Measurements from ENCODE around the gene AQP7.
A peak's percentile ranks its signal among the peaks of the same experiment; 100 is the strongest.
"Not testable (repeated sequence)": the region's sequence is repeated elsewhere in the genome, so short reads cannot be mapped to it uniquely, and the experiment has no call there.

Gene AQP7

DNA sequence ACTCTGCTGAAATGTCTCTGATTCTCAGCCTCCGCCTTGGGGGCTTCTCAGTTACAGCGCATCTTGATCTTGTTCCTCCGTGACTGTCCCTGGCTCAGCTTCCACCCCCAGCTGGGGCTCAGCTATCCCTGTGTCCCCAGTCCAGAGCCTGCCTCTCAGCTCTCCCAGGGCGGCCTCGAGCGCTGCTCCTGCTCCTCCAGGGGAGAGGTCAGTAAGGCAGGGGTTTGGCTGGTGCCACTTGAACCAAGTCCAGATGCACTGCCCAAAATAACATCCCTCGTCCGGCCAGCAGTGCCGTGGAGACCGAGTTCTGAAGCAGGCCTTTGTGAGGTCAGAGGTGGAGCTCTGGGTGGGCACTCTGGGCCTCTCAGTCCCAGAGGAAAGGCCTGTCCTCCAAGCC is at the start of gene AQP7:
Gene AQP7 (minus strand): TSS at position 198 of the 400 bp plus-strand sequence. CDS start 1,306 bp downstream, outside the sequence.
- not testable (repeated sequence) for DNase-seq

- no peak for DNase-seq
These were observed 48.3 kb upstream of the AQP7 start for GRCh38 chr9:33450621-33451146.

DNA sequence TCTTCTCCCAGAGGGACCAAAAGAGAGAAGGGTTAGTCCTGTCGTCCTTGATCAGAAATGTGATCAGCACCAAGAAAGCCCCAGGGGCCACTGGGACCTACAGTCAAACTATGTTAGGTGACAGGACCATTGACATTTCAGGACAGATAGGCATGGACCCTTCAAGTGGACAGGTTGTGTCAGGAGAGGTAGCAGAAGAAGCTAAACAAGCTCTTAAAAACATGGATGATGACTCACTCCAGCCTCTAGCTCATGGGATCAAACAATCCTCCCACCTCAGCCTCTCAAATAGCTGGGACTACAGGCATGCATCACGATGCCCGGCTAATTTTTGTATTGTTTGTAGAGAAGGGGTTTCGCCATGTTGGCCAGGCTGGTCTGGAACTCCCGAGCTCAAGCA is 47.3 kb upstream of the AQP7 start:
- no peak for DNase-seq

DNA sequence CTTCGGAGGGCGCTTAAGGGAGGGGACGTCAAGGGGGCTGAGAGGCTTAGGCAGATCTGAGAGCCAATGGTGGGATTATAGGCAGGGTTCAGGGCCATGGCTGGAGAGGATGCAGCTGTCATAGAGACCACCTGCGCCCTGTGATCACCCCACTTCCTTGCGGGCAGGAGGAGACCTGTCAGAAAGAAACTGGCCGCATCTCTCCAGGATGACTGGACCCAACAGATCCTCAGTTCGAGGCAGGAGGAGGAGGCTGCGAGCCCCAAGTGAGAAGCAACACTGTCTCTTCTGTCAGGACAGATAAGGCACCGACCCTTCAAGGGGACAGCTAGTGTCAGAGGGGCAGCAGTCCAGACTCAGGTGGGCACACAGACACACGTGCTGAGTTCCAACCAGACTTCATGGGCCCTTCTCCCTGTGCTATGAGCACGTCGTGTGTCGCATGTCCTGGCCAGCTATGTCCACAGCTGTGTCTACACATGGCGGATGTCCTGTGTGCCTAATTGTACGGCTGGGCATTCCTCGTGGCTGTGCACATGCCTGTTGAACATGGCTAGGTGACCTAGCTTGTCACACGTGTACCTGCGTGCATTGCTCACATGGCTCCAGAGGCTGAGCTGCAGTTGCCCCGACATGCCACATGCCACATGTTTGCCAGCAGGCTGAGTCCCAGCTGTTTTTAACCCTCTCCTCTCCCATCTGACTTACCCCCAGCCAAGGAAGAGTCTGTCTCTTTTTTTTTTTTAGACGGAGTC is 45.6 kb upstream of the AQP7 start:
- no peak for DNase-seq

DNA sequence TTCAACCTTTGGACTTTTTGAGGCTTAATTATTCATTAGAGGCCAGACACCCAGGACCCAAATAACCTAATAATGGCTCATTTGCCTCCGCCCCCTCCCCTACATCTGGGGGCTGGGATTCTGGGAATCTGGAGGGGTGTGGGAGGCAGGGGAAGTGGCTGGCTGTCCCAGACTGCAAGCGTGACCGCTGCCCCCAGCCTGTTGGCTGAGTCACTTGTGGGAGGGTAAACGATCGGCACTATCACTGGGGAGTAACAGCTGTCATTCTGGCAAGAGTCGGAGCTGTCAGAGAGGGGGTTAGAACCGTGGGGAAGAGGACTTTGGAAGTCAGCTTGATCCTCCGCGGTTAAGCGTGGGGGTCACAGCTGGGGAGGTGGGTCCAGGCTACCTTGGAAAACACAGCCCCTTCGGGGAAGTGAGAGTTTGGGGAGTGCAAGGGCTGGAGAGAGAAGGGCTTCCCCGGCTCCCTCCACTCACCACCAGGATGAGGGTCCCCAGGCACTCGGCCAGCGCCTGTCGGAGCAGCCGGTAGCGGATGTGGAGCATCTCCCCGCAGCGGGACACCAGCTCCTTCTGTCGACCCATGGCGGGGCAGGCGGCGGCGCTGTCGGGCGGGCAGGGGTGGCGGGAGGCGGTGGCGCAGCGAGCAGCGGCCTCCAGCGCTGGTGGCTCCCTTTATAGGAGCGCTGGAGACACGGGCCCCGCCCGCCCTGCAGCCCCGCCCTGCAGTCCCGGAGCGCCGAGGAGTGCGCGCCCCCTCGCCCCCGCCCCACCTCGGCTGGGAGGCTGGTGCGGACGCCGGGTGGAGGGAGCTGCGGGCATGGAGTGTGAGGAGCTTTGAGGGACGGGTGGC is 44.8 kb upstream of the AQP7 start, which contains the start of gene AQP3:
Gene AQP3 (minus strand): TSS at position 648 of the 853 bp plus-strand sequence. CDS start 63 bp downstream, at position 585.
- peak; percentile 69 to 85 for DNase-seq

GRCh38 chr9:33446240-33446945 is 44.0 kb upstream of the AQP7 start:
- peak; percentile 20 to 69 for DNase-seq

DNA sequence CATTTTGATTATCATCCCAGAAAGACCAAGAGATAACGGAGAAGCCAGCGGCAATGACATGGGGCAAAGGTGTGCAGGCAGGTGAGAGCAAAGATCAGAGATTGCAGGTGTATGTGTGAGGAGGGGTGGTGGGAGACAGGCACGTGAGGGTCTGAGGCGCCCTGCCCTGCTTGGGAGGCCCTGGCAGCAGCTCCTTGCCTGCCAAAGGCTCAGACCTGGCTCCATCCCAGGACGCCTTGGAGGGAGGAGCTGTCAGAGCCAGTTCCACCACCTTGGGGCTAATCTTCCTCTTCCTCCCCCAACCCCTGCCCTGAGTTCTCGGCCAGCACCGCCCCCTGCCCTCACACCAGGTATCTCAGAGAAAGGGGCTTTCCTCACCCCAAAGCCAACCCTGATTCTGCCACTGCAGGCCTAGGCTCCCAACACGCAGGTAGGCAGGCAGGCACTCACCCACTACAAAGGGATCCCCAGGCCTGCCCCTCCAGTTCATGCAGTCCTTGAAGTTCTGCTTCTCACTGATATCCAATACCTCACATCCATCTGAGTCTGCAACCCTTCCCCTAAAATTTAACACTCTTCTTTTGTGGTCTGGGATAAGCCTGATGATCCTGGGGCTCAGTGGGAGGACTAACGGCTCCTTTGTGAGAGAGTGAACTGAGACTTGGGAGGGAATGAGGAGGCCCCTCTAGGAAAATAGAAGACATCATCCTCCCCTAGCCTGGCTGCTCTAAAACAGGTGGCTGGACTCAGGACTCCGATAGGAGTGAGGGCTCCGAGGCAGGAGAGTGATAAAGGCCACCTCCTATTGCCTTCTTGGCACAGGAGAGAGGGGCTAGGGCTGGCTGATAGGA is 43.2 kb upstream of the AQP7 start:
- DNase-seq: peak; percentile 9 to 50

- no peak for DNase-seq
These were observed 41.2 kb upstream of the AQP7 start for GRCh38 chr9:33443464-33444154.

GRCh38 chr9:33443047-33443446 is 40.7 kb upstream of the AQP7 start:
- no peak for DNase-seq

- DNase-seq: no peak
These were observed 39.8 kb upstream of the AQP7 start for GRCh38 chr9:33442125-33442524.

- no peak for DNase-seq
These were observed 38.2 kb upstream of the AQP7 start for GRCh38 chr9:33440609-33441008.

GRCh38 chr9:33440204-33440603 is 37.8 kb upstream of the AQP7 start:
- DNase-seq: no peak

GRCh38 chr9:33439731-33440130 is 37.4 kb upstream of the AQP7 start:
- no peak for DNase-seq

DNA sequence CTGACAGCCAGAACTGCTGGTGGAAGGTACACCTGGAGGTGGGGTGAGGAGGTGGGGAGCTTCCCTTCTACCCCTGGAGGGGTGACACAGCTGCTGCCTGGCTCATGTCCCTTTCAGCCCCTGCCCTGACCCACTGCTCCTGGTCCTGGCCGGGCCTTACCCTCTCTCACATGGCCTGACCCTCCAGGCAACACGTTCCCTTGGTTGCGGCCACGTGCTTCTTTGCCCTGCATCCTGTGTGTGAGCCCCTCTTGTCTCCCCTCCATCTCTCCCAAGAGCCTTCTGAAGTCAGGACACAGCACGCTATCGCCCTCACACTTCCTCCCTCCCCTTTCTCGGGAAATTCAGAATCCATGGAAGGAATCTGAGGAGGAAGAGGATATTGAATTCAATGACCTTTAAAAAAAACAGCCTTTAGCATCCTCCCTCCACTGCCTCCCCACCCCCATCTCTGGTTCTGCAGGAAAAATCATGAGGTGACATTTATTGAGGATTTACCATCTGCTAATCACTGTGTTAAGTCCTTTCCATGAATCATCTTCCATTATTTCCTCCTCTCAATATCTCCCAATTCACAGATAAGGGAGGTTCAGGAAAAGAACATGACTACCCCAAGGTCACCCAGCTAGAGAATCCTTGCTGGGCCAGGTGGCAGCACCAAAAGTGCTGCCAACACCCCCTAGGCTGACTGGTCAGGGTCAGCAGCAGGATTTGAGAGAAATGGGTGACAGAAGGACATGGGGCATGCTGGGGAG is 36.7 kb upstream of the AQP7 start:
- no peak for DNase-seq

- DNase-seq: no peak
These were observed 35.5 kb upstream of the AQP7 start for GRCh38 chr9:33437898-33438297.

DNA sequence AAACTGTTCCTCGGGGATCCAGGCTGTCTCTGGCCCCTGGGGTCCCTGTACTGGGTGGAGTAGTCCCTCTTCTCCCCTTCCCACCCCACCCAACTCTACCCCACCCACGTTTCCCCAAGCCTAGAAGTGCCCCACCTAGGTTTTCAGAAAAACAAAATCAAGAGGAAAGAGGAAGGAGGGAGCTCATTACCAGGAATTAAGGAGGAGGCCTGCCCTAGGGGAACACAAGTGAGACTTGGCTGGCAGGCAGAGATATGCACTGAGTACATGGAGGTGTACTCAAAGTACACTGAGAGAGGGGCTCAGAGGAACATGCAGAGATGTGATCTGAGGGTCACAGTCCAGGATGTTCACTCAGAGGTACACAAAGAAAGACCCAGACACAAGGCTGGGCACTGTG is 34.8 kb upstream of the AQP7 start:
- DNase-seq: no peak

- no peak for DNase-seq
These were observed 34.1 kb upstream of the AQP7 start for GRCh38 chr9:33436445-33436844.

GRCh38 chr9:33435821-33436277 is 33.5 kb upstream of the AQP7 start:
- DNase-seq: no peak

GRCh38 chr9:33434317-33435105 is 32.1 kb upstream of the AQP7 start:
- DNase-seq: no peak

DNA sequence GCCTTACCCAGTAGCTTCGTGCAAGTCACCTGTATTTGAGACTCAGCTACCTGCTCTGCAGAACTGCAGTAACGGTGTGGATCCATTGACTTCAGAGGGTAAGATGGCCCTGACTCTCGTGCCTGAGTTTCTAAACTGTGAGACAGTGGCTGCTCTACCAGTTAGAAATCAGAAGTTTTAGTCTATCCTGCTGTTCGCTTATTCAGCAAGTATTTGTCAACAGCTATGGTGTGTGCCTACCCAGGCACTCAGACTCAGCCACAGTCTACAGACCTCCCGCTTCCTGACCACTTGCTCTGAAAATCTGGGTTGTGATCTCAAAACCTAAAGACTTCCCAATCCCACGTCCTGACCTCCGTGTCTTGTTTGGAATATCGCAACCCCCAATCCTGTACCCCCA is 31.5 kb upstream of the AQP7 start:
- DNase-seq: no peak

Measured in CD4-positive, alpha-beta T cell treated with Interferon alpha-2 for 1 hour (primary cell).